Activated CD4-positive, alpha-beta memory T cell treated with anti-CD3 and anti-CD28 coated beads for 36 hours (primary cell): ENCODE measurements around the gene MICALL2. TPM values are rescaled to one million over a fixed set of nuclear protein-coding genes. Genes with fewer than 3 reads are reported as not detected.

Experiments
- CTCF ChIA-PET: fragments of 350-600 bp; sonication (Branson Sonifier 250); formaldehyde crosslinking; loops from one replicate; lab custom pipeline; 2021; ENCODE audit warnings: antibody characterized with exemption, inconsistent platforms; lab: Charles Lee
- POLR2A ChIA-PET: fragments of 350-600 bp; sonication (Branson Sonifier 250); formaldehyde crosslinking; loops from one replicate; lab custom pipeline; 2021; ENCODE audit warnings: antibody characterized with exemption; lab: Charles Lee
- DNase-seq: peaks from one replicate; pipeline ENCODE4 v3.0.0-alpha.2; 2020
- H3K27ac Mint-ChIP-seq: one replicate; pipeline ENCODE4 v1.8.0; 2021; ENCODE audit warnings: mixed read lengths
- H3K27me3 Mint-ChIP-seq: one replicate; pipeline ENCODE4 v1.8.0; 2021; ENCODE audit warnings: mixed read lengths
- H3K36me3 Mint-ChIP-seq: one replicate; pipeline ENCODE4 v1.8.0; 2021; ENCODE audit warnings: mixed read lengths
- H3K4me1 Mint-ChIP-seq: one replicate; pipeline ENCODE4 v1.8.0; 2021; ENCODE audit warnings: low read depth, mixed read lengths
- H3K4me3 Mint-ChIP-seq: one replicate; pipeline ENCODE4 v1.8.0; 2021; ENCODE audit warnings: mild to moderate bottlenecking, mixed read lengths
- H3K9me3 Mint-ChIP-seq: one replicate; pipeline ENCODE4 v1.8.0; 2021; ENCODE audit warnings: mixed read lengths
- intact Hi-C: fragments of 100-400 bp; cut with micrococcal nuclease; formaldehyde crosslinking; loops from one replicate; pipeline ENCODE4 v1.15.1; 2023
- total RNA-seq, 2 experiments: library from RNA; stranded (reverse); gene quantifications; one replicate each; pipeline ENCODE4 v1.2.3, GENCODE V29; 2021

The MICALL2 gene
- total RNA-seq, 2 experiments from 2014 or later, result 4.3 to 6.0 TPM

- Mint-ChIP-seq H3K4me1 (peaks cover 3% of the 10 kb centered on the region), H3K9me3 (no peaks in the 10 kb centered on the region), H3K36me3 (peaks cover 2% of the 10 kb centered on the region), H3K27me3 (no peaks in the 10 kb centered on the region), H3K27ac (no peak overlapping the region), H3K4me3 (no peak overlapping the region)
- POLR2A ChIA-PET, result no interaction called here
- intact Hi-C loops, result no loop called here
- no peak for DNase-seq
- CTCF ChIA-PET, result interaction anchor here (1.2 kb wide), 1 partner anchor 282 kb away, joined by 3 read pairs; no protein-coding TSS in a partner anchor
Measured at GRCh38 chr7:1476859-1477258, 17.6 kb upstream of the MICALL2 start.

DNA sequence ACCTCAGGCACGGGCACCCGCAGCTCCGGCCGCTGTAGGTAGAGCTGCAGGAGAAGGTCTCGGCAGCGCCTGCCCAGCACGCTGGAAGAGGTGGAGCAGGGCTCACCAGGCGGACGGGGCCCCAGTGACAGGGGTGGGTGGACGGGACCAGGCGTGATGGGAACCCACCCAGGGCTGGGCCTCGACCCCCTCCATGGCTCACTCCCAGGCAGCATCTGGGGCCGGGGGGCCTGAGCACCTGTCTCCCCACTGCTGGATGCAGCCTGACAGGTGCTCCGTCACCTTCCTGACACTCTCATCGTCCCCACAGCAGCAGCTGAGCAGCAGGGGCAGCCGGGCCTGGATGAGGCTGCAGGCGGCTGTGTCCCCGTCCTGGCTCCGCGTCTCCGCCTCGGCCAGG lies 16.7 kb upstream of the MICALL2 start:
- ChIA-PET POLR2A (no interaction called here), CTCF (no interaction called here)
- H3K4me3 Mint-ChIP-seq, result no peak overlapping the region
- DNase-seq, result no peak
- no peaks in the 10 kb centered on the region for H3K27me3 Mint-ChIP-seq
- intact Hi-C loops, result no loop called here
- no peak overlapping the region for H3K27ac Mint-ChIP-seq
- H3K4me1 Mint-ChIP-seq, result peaks cover 3% of the 10 kb centered on the region
- H3K36me3 Mint-ChIP-seq, result peaks cover 2% of the 10 kb centered on the region
- H3K9me3 Mint-ChIP-seq, result no peaks in the 10 kb centered on the region

DNA sequence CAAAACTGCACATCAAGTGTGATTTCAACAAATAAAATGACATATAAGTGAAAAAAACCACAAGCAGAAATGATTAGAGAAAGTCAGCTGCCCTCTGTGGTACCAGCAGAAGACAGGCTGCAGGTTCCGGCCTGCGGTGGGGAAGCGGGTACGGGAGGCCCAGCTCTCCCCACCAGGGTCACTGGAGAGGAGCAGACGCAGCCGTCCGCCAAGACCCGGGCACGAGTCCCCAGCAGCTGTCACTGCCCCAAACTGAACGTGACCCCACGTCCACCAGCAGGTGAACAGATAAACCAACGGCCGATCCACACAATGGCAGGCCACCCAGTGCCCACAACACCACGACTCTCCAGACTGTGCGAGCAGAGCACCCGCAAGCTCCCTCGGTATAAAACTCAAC lies 16.1 kb upstream of the MICALL2 start:
- H3K27me3 Mint-ChIP-seq, result no peaks in the 10 kb centered on the region
- ChIA-PET POLR2A (no interaction called here), CTCF (interaction anchor here (1.3 to 1.8 kb wide), 3 partner anchors 13 to 63 kb away, joined by 4 to 7 read pairs (median 6); no protein-coding TSS in a partner anchor)
- H3K4me1 Mint-ChIP-seq, result peaks cover 3% of the 10 kb centered on the region
- no peak overlapping the region for H3K4me3 Mint-ChIP-seq
- peaks cover 2% of the 10 kb centered on the region for H3K36me3 Mint-ChIP-seq
- DNase-seq, result no peak
- intact Hi-C loops, result no loop called here
- H3K27ac Mint-ChIP-seq, result no peak overlapping the region
- no peaks in the 10 kb centered on the region for H3K9me3 Mint-ChIP-seq

DNA sequence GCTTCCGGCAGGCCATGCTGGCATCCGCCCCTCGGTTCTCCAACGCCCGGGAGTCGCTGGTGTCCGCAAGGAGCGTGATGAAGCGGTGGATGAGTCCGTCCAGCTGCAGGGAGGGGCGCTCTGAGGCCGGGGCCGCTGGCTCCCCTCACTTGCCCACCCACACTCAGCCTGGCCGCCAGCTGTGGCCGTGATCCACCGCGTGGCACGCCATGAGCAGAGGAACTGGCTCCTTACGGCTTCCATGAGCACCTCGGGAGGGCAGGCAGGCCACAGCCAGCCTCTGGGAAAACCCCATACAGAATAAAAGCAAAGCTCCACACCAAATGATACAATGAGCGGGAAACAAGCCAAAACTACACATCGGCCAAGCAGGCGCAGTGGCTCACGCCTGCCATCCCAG lies 15.5 kb upstream of the MICALL2 start:
- Mint-ChIP-seq H3K36me3 (peaks cover 2% of the 10 kb centered on the region), H3K27ac (no peak overlapping the region), H3K4me3 (no peak overlapping the region), H3K4me1 (peaks cover 3% of the 10 kb centered on the region), H3K27me3 (no peaks in the 10 kb centered on the region), H3K9me3 (no peaks in the 10 kb centered on the region)
- ChIA-PET POLR2A (no interaction called here), CTCF (interaction anchor here (0.6 to 1.8 kb wide), 27 partner anchors 9 to 900 kb away, joined by 3 to 12 read pairs (median 4); partner anchors contain the start of gene TMEM184A)
- intact Hi-C loops, result loop anchor here (1.0 kb wide), 1 partner anchor 57 kb away; no protein-coding TSS in a partner anchor
- no peak for DNase-seq

DNA sequence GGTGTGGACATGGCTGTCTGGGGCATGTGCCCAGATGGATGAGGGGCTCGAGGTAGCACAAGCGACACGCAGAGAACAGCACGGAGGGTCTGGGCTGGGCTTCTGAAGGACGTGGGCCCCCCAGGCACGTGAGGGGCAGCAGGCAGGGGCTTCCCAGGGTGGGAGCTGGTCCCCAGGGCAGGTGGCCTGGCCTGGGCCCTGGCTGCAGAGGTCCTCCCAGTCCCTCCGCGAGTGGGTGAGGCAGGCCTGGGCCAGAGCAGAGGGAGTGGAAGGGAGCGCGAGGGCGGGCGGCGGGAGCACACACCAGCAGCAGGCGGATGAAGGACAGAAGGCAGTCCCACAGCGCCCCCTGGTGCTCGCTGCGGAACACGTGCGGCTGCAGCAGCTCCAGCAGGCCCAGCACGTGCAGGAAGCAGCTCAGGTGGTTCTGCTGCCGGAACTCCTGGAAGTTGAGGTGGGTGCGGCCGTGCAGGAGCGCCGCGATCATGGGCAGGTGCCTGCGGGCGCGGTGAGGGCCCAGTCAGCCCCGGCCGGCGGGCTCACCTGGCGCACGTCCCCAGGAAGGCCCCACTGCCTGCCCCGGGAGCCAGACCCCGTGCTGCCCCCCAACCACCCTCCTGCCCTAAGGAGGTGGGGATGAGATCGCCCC lies 14.7 kb upstream of the MICALL2 start:
- intact Hi-C loops, result loop anchor here (1.0 kb wide), 1 partner anchor 57 kb away; no protein-coding TSS in a partner anchor
- ChIA-PET POLR2A (no interaction called here), CTCF (interaction anchor here (0.6 to 1.8 kb wide), 29 partner anchors 8 to 900 kb away, joined by 3 to 12 read pairs (median 3); partner anchors contain the start of gene TMEM184A)
- H3K4me1 Mint-ChIP-seq, result peaks cover 3% of the 10 kb centered on the region
- H3K9me3 Mint-ChIP-seq, result no peaks in the 10 kb centered on the region
- no peak overlapping the region for H3K4me3 Mint-ChIP-seq
- H3K36me3 Mint-ChIP-seq, result peaks cover 2% of the 10 kb centered on the region
- H3K27me3 Mint-ChIP-seq, result no peaks in the 10 kb centered on the region
- no peak overlapping the region for H3K27ac Mint-ChIP-seq
- peak; percentile 91 for DNase-seq

GRCh38 chr7:1470901-1471300 lies 11.6 kb upstream of the MICALL2 start:
- intact Hi-C loops, result no loop called here
- no peak for DNase-seq
- ChIA-PET POLR2A (no interaction called here), CTCF (no interaction called here)
- Mint-ChIP-seq H3K9me3 (no peaks in the 10 kb centered on the region), H3K36me3 (peaks cover 2% of the 10 kb centered on the region), H3K4me1 (peaks cover 3% of the 10 kb centered on the region), H3K27ac (no peak overlapping the region), H3K27me3 (no peaks in the 10 kb centered on the region), H3K4me3 (no peak overlapping the region)

DNA sequence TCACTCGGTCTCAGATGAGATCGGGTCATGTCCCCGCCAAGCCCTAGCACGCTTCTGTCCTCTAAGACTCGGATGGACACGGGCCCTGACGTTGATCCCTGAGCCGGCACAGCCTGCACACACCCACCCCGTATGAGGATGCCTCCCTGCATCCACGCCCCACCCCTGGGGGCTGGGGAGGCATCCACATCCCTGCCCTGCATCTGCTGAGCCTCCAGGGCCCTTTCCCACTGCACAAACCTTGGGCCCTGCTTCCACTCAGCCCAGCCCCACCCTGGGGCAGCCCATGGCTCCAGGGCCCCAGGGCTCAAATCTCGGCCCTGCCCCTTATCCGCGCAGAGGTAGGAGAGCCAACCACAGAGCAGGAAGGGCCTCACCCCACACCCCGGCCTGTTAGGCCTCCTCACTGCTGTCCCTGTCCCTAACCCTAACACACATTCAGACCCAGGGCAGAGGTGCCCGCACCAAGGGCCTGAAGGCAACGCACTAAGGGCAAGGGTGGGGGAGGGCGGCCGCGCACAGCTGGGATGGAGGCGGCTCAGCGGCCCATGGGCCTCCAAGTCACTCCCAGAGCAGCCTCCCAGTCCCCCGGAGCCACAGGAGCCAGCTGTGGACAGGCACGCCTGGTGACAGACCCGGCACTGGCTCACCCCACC lies 9.5 kb upstream of the MICALL2 start:
- H3K4me3 Mint-ChIP-seq, result no peak overlapping the region
- CTCF ChIA-PET, result no interaction called here

DNA sequence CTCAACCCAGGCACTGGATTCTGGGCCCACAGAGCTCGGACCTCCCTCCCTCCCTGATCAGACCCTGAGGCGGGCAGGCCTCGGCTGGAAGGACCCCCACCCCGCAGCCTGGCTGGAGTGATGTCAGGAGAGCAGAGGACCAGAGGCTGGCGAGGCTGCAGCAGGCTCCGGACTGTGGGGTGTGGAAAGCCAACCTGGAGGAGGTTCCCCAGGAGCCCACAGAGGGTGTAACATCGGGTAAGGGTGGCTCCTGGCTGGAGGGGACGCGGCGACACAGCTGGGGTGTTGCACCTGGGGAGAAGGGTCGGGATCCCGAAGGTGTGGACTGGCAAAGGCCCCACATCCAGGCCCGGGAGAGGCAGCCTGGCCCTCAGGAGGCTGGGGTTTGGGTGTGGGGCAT lies 8.9 kb upstream of the MICALL2 start:
- H3K27me3 Mint-ChIP-seq, result no peaks in the 10 kb centered on the region
- H3K27ac Mint-ChIP-seq, result no peak overlapping the region
- ChIA-PET CTCF (no interaction called here), POLR2A (interaction anchor here (0.6 kb wide), 1 partner anchor 915 kb away, joined by 5 read pairs; no protein-coding TSS in a partner anchor)
- H3K4me1 Mint-ChIP-seq, result no peaks in the 10 kb centered on the region
- no peak for DNase-seq
- H3K36me3 Mint-ChIP-seq, result no peaks in the 10 kb centered on the region
- H3K4me3 Mint-ChIP-seq, result no peak overlapping the region
- intact Hi-C loops, result no loop called here
- no peaks in the 10 kb centered on the region for H3K9me3 Mint-ChIP-seq

More for the DNA sequence above, 9.5 kb upstream of the MICALL2 start:
- Mint-ChIP-seq H3K36me3 (no peaks in the 10 kb centered on the region), H3K27me3 (no peaks in the 10 kb centered on the region), H3K9me3 (no peaks in the 10 kb centered on the region), H3K4me1 (no peaks in the 10 kb centered on the region), H3K27ac (no peak overlapping the region)
- POLR2A ChIA-PET, result interaction anchor here (0.6 kb wide), 1 partner anchor 914 kb away, joined by 5 read pairs; no protein-coding TSS in a partner anchor
- intact Hi-C loops, result no loop called here
- no peak for DNase-seq

GRCh38 chr7:1466524-1467271 lies 7.4 kb upstream of the MICALL2 start:
- no peaks in the 10 kb centered on the region for H3K27me3 Mint-ChIP-seq
- H3K36me3 Mint-ChIP-seq, result no peaks in the 10 kb centered on the region
- intact Hi-C loops, result no loop called here
- peaks cover 1% of the 10 kb centered on the region for H3K4me1 Mint-ChIP-seq
- CTCF ChIA-PET, result no interaction called here
- POLR2A ChIA-PET, result no interaction called here
- no peak overlapping the region for H3K4me3 Mint-ChIP-seq
- no peak overlapping the region for H3K27ac Mint-ChIP-seq
- no peaks in the 10 kb centered on the region for H3K9me3 Mint-ChIP-seq
- DNase-seq, result no peak

- ChIA-PET POLR2A (no interaction called here), CTCF (interaction anchor here (1.4 kb wide), 1 partner anchor 10 kb away, joined by 3 read pairs; no protein-coding TSS in a partner anchor)
- H3K27me3 Mint-ChIP-seq, result no peaks in the 10 kb centered on the region
- intact Hi-C loops, result loop anchor here (5.0 kb wide), 1 partner anchor 38 kb away; the partner anchor contains the start of gene INTS1
- H3K4me3 Mint-ChIP-seq, result no peak overlapping the region
- no peaks in the 10 kb centered on the region for H3K36me3 Mint-ChIP-seq
- DNase-seq, result no peak
- H3K4me1 Mint-ChIP-seq, result peaks cover 5% of the 10 kb centered on the region
- no peaks in the 10 kb centered on the region for H3K9me3 Mint-ChIP-seq
- H3K27ac Mint-ChIP-seq, result no peak overlapping the region
Measured at GRCh38 chr7:1464694-1465093, 5.4 kb upstream of the MICALL2 start.

DNA sequence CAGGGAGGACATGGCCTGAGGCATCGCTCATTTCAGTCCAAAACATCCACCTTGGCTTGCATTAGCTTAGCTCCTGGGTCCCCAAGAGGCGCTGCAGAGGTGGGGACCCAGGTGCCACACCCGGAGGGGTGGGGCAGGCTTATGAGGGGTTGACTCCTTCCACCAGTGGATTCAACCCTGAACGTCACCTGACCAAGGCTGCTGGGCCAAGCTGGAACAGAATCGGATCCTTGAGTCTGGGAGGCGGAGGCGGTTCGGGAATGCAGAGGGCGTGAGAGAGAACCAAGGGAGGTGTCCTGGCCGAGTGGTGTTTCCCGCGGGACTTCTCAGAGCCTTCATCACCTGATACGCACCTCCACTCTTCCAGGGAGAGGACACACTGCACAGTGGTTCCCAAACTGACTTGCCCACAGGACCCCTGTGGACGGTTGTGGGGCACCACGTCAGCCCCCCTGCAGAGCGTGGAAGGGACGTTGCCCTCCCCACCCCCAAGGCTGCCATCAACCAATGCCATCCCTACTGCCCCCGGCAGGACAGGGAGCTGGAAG lies 4.5 kb upstream of the MICALL2 start:
- Mint-ChIP-seq H3K27ac (no peak overlapping the region), H3K27me3 (no peaks in the 10 kb centered on the region), H3K9me3 (no peaks in the 10 kb centered on the region), H3K36me3 (no peaks in the 10 kb centered on the region), H3K4me3 (no peak overlapping the region), H3K4me1 (peaks cover 5% of the 10 kb centered on the region)
- ChIA-PET CTCF (interaction anchor here (1.9 kb wide), 1 partner anchor 11 kb away, joined by 12 read pairs; no protein-coding TSS in a partner anchor), POLR2A (no interaction called here)
- intact Hi-C loops, result loop anchor here (5.0 kb wide), 1 partner anchor 39 kb away; the partner anchor contains the start of gene INTS1
- no peak for DNase-seq
